Prostate gland (tissue), 2 donors: Measurements from ENCODE around the gene CDKN1A. TPM values are rescaled to one million over a fixed set of nuclear protein-coding genes. Genes with fewer than 3 reads are reported as not detected.

ENCODE experiments used
- DNase-seq: peaks from one replicate; pipeline ENCODE4 v3.0.0-alpha.2; 2019; ENCODE audit warnings: low spot score
- H3K27ac ChIP-seq, 2 donors: fragments of 200-600 bp; sonication (generic); 2 replicates each; pipeline ENCODE4 v1.5.1; 2017 to 2019
- H3K27me3 ChIP-seq: fragments of 200-600 bp; sonication (generic); replicated peaks from 2 replicates; pipeline ENCODE4 v1.5.1; 2019; ENCODE audit not compliant: insufficient read depth
- H3K36me3 ChIP-seq, 2 donors: fragments of 200-600 bp; sonication (generic); 1 replicate in 1 of 2; 2 replicates in 1 of 2; pipeline versions ENCODE4 v1.5.1 to v1.8.1; 2017 to 2019
- H3K4me1 ChIP-seq: fragments of 200-600 bp; sonication (generic); replicated peaks from 2 replicates; pipeline ENCODE4 v1.5.1; 2019
- H3K4me3 ChIP-seq, 2 donors: fragments of 200-600 bp; sonication (generic); 2 replicates each; pipeline ENCODE4 v1.5.1; 2017 to 2019
- H3K9me3 ChIP-seq: fragments of 200-600 bp; sonication (generic); 2 replicates; pipeline ENCODE4 v1.5.1; 2017
- POLR2A ChIP-seq: fragments of 450-650 bp; IDR thresholded peaks from one replicate; pipeline ENCODE4 v1.6.1; 2016; ENCODE audit warnings: antibody characterized with exemption, mild to moderate bottlenecking
- POLR2AphosphoS5 ChIP-seq: sonication (generic); formaldehyde crosslinking; IDR thresholded peaks from one replicate; pipeline ENCODE4 v1.6.1; 2017; ENCODE audit warnings: antibody characterized with exemption
- WGBS: methylation state at CpG from one replicate; pipeline ENCODE4 v1.1.5; 2018; 5-methylcytosine and 5-hydroxymethylcytosine counted together
- intact Hi-C: fragments of 100-400 bp; cut with DNase I; formaldehyde crosslinking; loops from one replicate; pipeline ENCODE4 v1.14.2; 2022
- total RNA-seq, 2 donors: library from RNA; depleted of rRNA; stranded (reverse); fragments of >200 nt; gene quantifications; one replicate each; pipeline ENCODE4 v1.1.0, GENCODE V29; 2016
- TF ChIP-seq, protein P1 (sequence below), 4 experiments: fragments of 200-600 bp in 2 of 4; fragments of 450-650 bp in 2 of 4; sonication (generic) in 2 of 4; IDR thresholded peaks; 1 replicate in 3 of 4; 2 replicates in 1 of 4; pipeline ENCODE4 v1.5.1; 2016 to 2019; ENCODE audit warnings: antibody characterized with exemption in 4 of 4, mild to moderate bottlenecking in 2 of 4, moderate library complexity in 2 of 4

CDKN1A gene
- total RNA-seq, 2 donors from 2014 or later = 69.7 to 148 TPM

DNA sequence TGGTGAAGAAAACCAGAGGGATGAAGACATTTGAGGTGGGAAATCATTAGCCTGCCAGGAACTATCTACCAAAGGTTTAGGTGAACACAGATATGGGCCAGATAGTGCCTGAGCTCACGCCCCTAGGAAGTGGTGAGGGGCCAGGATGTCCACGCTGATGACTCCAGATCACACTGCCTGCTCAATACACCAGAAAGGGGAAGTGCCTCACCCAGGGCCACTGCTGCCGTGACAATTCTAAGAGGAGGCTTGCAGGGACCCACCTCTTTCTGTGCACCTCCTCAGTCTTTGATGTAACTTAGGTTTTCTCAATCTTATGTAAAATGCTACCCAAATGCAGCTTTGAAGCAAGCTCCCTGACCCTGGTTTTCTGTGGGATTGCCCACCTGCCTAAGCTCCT is 13.7 kb downstream of the CDKN1A start:
- H3K27me3 ChIP-seq = no peaks in the 10 kb centered on the region
- WGBS = 84% methylated on average over 3 of the region's 3 CpGs
- H3K4me1 ChIP-seq = no peaks in the 10 kb centered on the region
- no peak for DNase-seq
- H3K9me3 ChIP-seq = no peaks in the 10 kb centered on the region
- H3K4me3 ChIP-seq = no peak overlapping the region
- TF ChIP-seq, protein P1, sequence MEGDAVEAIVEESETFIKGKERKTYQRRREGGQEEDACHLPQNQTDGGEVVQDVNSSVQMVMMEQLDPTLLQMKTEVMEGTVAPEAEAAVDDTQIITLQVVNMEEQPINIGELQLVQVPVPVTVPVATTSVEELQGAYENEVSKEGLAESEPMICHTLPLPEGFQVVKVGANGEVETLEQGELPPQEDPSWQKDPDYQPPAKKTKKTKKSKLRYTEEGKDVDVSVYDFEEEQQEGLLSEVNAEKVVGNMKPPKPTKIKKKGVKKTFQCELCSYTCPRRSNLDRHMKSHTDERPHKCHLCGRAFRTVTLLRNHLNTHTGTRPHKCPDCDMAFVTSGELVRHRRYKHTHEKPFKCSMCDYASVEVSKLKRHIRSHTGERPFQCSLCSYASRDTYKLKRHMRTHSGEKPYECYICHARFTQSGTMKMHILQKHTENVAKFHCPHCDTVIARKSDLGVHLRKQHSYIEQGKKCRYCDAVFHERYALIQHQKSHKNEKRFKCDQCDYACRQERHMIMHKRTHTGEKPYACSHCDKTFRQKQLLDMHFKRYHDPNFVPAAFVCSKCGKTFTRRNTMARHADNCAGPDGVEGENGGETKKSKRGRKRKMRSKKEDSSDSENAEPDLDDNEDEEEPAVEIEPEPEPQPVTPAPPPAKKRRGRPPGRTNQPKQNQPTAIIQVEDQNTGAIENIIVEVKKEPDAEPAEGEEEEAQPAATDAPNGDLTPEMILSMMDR (IDR thresholded peaks at IDR 0.05) = no peak
- TF ChIP-seq POLR2AphosphoS5 (no peak), POLR2A (no peak)
- H3K36me3 ChIP-seq = no peaks in the 10 kb centered on the region
- intact Hi-C loops = no loop called here
- H3K27ac ChIP-seq = no peak overlapping the region

DNA sequence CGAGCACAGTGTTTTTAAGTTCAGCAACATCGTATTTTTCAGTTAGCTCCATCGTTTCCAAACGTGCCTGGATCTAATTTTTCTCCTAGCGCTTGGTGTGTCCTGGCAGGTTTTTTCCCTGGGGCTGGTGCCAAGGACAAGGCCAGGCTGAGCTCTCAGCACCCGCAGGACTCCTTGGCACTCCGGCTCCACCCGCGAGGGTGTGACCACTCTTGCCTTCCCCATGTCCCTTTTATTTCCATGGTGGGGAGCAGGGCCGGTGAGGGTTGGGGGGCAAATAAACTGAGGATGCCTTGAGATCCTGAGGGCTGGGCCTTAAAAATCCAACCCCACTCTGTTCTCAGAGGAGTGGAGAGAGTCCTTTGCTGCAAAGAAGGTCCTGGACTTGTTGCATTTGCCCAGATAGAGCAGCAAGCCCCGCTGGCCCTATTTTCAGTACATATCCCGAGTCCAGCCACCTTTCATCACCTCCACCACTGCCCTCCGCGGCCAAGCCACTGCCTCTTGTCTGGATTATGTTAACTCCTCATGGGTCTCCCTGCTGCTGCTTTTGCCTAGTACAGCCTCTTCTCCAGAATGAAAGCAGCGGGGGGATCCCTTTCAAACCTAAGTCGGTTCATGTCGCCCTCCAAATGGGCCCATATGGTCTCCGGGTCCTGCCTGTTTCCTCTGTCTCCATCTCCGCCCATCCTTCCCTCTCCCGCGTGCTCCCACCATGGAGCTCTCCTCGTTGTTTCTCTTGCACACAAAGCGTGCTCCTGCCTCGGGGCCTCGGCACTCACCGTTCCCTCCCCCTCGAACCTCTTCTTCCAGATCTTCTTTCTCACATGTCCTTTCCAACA is 14.6 kb downstream of the CDKN1A start:
- TF ChIP-seq POLR2A (no peak), POLR2AphosphoS5 (peak; percentile 17)
- TF ChIP-seq, protein P1 (IDR thresholded peaks at IDR 0.05) = no peak
- DNase-seq = peak; percentile 47
- Histone ChIP-seq H3K27me3 (no peaks in the 10 kb centered on the region), H3K9me3 (no peaks in the 10 kb centered on the region), H3K4me3 (no peak overlapping the region), H3K36me3 (no peaks in the 10 kb centered on the region), H3K4me1 (no peaks in the 10 kb centered on the region), H3K27ac (no peak overlapping the region)
- intact Hi-C loops = no loop called here
- 56% methylated on average over 27 of the region's 27 CpGs for WGBS

DNA sequence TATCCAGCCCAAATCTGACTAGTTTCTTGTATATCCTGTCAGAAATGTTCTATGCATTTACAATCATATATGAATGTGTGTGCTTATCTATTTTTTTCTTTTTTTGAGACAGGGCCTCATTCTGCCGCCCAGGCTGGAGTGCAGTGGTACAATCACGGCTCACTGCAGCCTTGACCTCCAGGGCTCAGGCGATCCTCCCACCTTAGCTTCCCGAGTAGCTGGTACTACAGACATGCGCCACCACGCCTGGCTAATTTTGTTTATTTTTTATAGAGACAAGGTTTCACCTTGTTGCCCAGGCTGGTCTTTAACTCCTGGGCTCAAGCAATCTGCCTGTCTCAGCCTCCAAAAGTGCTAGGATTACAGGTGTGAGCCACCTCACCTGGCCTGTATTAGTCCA is 16.1 kb downstream of the CDKN1A start:
- Histone ChIP-seq H3K4me3 (no peak overlapping the region), H3K27ac (no peak overlapping the region)
- TF ChIP-seq POLR2AphosphoS5 (no peak), POLR2A (no peak)
- TF ChIP-seq, protein P1 (IDR thresholded peaks at IDR 0.05) = no peak

DNA sequence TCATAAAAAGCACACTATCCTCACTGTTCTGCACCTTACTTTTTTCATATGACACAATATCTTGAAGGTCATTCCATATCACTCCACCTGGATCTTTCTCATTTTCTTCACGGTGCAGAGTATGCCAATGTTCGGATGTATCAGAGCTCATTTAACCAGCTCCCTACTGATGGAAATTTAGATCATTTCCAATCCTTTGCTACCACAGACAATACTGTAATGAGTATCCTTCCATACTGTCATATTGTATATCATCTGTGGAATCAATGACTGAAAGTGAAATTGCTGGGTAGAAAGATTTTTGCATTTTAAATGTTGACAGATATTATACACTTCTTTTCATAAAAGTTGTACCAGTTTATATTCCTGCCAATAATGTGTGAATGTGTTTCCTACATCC is 16.9 kb downstream of the CDKN1A start:
- 66% methylated on average over 2 of the region's 2 CpGs for WGBS
- Histone ChIP-seq H3K36me3 (no peaks in the 10 kb centered on the region), H3K27me3 (no peaks in the 10 kb centered on the region), H3K4me1 (no peaks in the 10 kb centered on the region), H3K9me3 (no peaks in the 10 kb centered on the region), H3K27ac (no peak overlapping the region), H3K4me3 (no peak overlapping the region)
- TF ChIP-seq, protein P1 (IDR thresholded peaks at IDR 0.05) = no peak
- TF ChIP-seq POLR2A = no peak
- TF ChIP-seq POLR2AphosphoS5 = no peak
- DNase-seq = no peak
- intact Hi-C loops = no loop called here

More for the DNA sequence above, 16.1 kb downstream of the CDKN1A start:
- WGBS = 97% methylated on average over 6 of the region's 6 CpGs
- Histone ChIP-seq H3K27me3 (no peaks in the 10 kb centered on the region), H3K9me3 (no peaks in the 10 kb centered on the region), H3K4me1 (no peaks in the 10 kb centered on the region), H3K36me3 (no peaks in the 10 kb centered on the region)
- intact Hi-C loops = no loop called here
- DNase-seq = no peak

DNA sequence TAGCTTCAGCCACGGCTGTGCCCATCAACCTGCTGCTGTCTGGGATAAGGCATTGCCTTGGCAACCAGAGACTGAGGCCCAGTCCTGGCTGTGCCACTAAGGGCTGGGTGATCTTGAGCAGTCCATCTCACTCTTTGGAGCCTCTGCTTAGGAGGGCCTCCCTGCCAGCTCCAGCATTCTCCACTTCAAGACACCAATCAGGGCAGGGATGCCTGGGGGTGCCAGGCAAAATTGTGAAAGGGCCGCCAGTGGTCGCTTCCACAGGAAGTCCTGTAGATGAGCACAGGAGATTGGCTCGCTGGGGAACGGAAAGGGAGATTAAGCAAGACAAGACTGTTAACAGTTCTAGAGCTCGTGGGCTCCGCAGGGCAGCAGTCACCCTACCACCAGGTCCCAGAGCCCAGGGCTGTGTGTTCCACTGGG is 19.0 kb downstream of the CDKN1A start, which contains the start of gene RAB44:
TSS of gene RAB44 (plus strand) at position 346 of the 423 bp plus-strand sequence. CDS start 6,410 bp downstream, outside the sequence.
- no peaks in the 10 kb centered on the region for H3K9me3 ChIP-seq
- DNase-seq = no peak
- no peak within 1 kb of the TSS for H3K27ac ChIP-seq
- no peak within 1 kb of the TSS for H3K4me3 ChIP-seq
- H3K27me3 ChIP-seq = no peaks in the 10 kb centered on the region
- 82% methylated on average over 7 of the region's 7 CpGs for WGBS
- TF ChIP-seq POLR2A = no peak
- no peak for TF ChIP-seq POLR2AphosphoS5
- TF ChIP-seq, protein P1 (IDR thresholded peaks at IDR 0.05) = no peak
- H3K36me3 ChIP-seq = no peaks in the 10 kb centered on the region
- intact Hi-C loops = no loop called here
- H3K4me1 ChIP-seq = no peaks in the 10 kb centered on the region
